Kidney (tissue), 14 donors: ENCODE results near the gene KCNJ9. TPM values are rescaled to one million over a fixed set of nuclear protein-coding genes. Genes with fewer than 3 reads are reported as not detected.

Experiments used
- DNase-seq, 5 donors: peaks; one replicate each; pipeline ENCODE4 v3.0.0-alpha.2; 2013 to 2020
- FAIRE-seq: peaks from 2 replicates; lab custom pipeline; 2012; peaks lifted over from hg19 to GRCh38; lab: Jason Lieb, UNC
- H3K27ac ChIP-seq, 2 donors: one replicate each; pipeline ENCODE4 v1.7.0; 2013; ENCODE audit warnings: low read depth in 2 of 2, low read length in 2 of 2, inconsistent platforms in 1 of 2
- H3K27me3 ChIP-seq: one replicate; pipeline ENCODE4 v1.7.1; 2013; ENCODE audit warnings: low read length, inconsistent platforms; ENCODE audit not compliant: control insufficient read depth, insufficient read depth
- H3K36me3 ChIP-seq, 3 donors: one replicate each; pipeline versions ENCODE4 v1.7.0 to v1.7.1; 2013; ENCODE audit warnings: low read length in 3 of 3, control low read depth in 1 of 3, inconsistent platforms in 1 of 3; ENCODE audit not compliant: insufficient read depth in 3 of 3, control insufficient read depth in 2 of 3
- H3K4me1 ChIP-seq, 3 donors: one replicate each; pipeline versions ENCODE4 v1.7.0 to v1.7.1; 2013; ENCODE audit warnings: low read length in 3 of 3, inconsistent platforms in 1 of 3, low read depth in 1 of 3; ENCODE audit not compliant: control insufficient read depth in 2 of 3, insufficient read depth in 2 of 3
- H3K4me3 ChIP-seq, 3 donors: one replicate each; pipeline versions ENCODE4 v1.7.0 to v1.8.1; 2013; ENCODE audit warnings: low read length in 3 of 3, control low read depth in 1 of 3, inconsistent platforms in 1 of 3
- H3K9ac ChIP-seq, 3 donors: one replicate each; pipeline versions ENCODE4 v1.7.0 to v1.7.1; 2013; ENCODE audit warnings: low read length in 3 of 3, control low read depth in 1 of 3, inconsistent platforms in 1 of 3
- H3K9me3 ChIP-seq, 3 donors: one replicate each; pipeline versions ENCODE4 v1.7.0 to v1.7.1; 2013; ENCODE audit warnings: low read length in 3 of 3, control low read depth in 1 of 3, inconsistent platforms in 1 of 3; ENCODE audit not compliant: control insufficient read depth in 2 of 3, insufficient read depth in 1 of 3
- CTCF ChIP-seq: IDR thresholded peaks from 3 replicates; pipeline ENCODE4 v1.5.1; 2012; ENCODE audit warnings: mild to moderate bottlenecking, moderate library complexity, borderline replicate concordance; ENCODE audit not compliant: insufficient read depth; ENCODE audit errors: extremely low read depth
- intact Hi-C: fragments of 100-400 bp; cut with DNase I; formaldehyde crosslinking; loops from one replicate; pipeline ENCODE4 v1.11.1; 2022
- polyA plus RNA-seq: library from polyadenylated mRNA; stranded (reverse); fragments of 350-450 nt; fragmentation: Illumina TruSeq; extraction: RNeasy Lipid Tissue Mini Kit (QIAGEN cat#74804); gene quantifications from one replicate; pipeline ENCODE4 v1.2.3, GENCODE V29; 2014; ENCODE audit warnings: low read depth, low replicate concordance; ENCODE audit not compliant: insufficient read depth
- total RNA-seq: library from RNA; stranded (reverse); fragmentation: NEBNext Ultra II Directional; extraction: Animal tissue kit (Norgen Biotek cat#: 25700); gene quantifications from one replicate; pipeline ENCODE4 v1.2.1, GENCODE V29; 2021
- donor health status: control.
- donor health status: control.
- donor health status: control.
- donor health status: control.
- donor health status: control.
- donor health status: DM: yes; HTN: yes; CAD: no.
- donor health status: Normal renal cell carcinoma (clear cell type).

The KCNJ9 gene
- total and polyA plus RNA-seq, 2 donors from 2014 or later, result 0.09 TPM; not detected in 1

- H3K27ac ChIP-seq, result no peak overlapping the region
- H3K9ac ChIP-seq, result no peak overlapping the region
- no peaks in the 10 kb centered on the region for H3K36me3 ChIP-seq
- no peaks in the 10 kb centered on the region for H3K27me3 ChIP-seq
- no peaks in the 10 kb centered on the region for H3K4me1 ChIP-seq
- TF ChIP-seq CTCF, result no peak
- DNase-seq, result no peak
- H3K9me3 ChIP-seq, result no peaks in the 10 kb centered on the region
- H3K4me3 ChIP-seq, result no peak overlapping the region
- intact Hi-C loops, result no loop called here
- FAIRE-seq, result no peak
Observed at GRCh38 chr1:160139840-160140239, 58.5 kb downstream of the KCNJ9 start.

Other genes starting within 250 kb of the KCNJ9 start
- not detected for gene VSIG8, start 218.9 kb upstream of the KCNJ9 start, total RNA-seq
- 8.1 TPM for gene VSIG8, start 218.9 kb upstream of the KCNJ9 start, polyA plus RNA-seq
- 1.0 TPM for gene CFAP45, start 181.4 kb upstream of the KCNJ9 start, total RNA-seq
- 14.2 TPM for gene CFAP45, start 181.4 kb upstream of the KCNJ9 start, polyA plus RNA-seq
- 358 TPM for gene TAGLN2, start 156.0 kb upstream of the KCNJ9 start, total RNA-seq
- 223 TPM for gene TAGLN2, start 156.0 kb upstream of the KCNJ9 start, polyA plus RNA-seq
- gene IGSF9, start 135.9 kb upstream of the KCNJ9 start, total RNA-seq, result 0.88 TPM
- gene IGSF9, start 135.9 kb upstream of the KCNJ9 start, polyA plus RNA-seq, result 1.3 TPM
- not detected for gene SLAMF9, start 127.3 kb upstream of the KCNJ9 start, total RNA-seq
- gene SLAMF9, start 127.3 kb upstream of the KCNJ9 start, polyA plus RNA-seq, result not detected
- 8.5 TPM for gene PIGM, start 49.5 kb upstream of the KCNJ9 start, total RNA-seq
- 3.3 TPM for gene PIGM, start 49.5 kb upstream of the KCNJ9 start, polyA plus RNA-seq
- 4.9 TPM for gene KCNJ10, start 11.4 kb upstream of the KCNJ9 start, total RNA-seq
- 57.6 TPM for gene KCNJ10, start 11.4 kb upstream of the KCNJ9 start, polyA plus RNA-seq
- gene IGSF8, start 17.1 kb downstream of the KCNJ9 start, total RNA-seq, result 40.9 TPM
- 47.0 TPM for gene IGSF8, start 17.1 kb downstream of the KCNJ9 start, polyA plus RNA-seq
- 4.1 TPM for gene ATP1A2, start 34.2 kb downstream of the KCNJ9 start, total RNA-seq
- 5.5 TPM for gene ATP1A2, start 34.2 kb downstream of the KCNJ9 start, polyA plus RNA-seq
- 0.19 TPM for gene ATP1A4, start 70.1 kb downstream of the KCNJ9 start, total RNA-seq
- not detected for gene ATP1A4, start 70.1 kb downstream of the KCNJ9 start, polyA plus RNA-seq
- gene CASQ1, start 109.0 kb downstream of the KCNJ9 start, total RNA-seq, result 0.57 TPM
- gene CASQ1, start 109.0 kb downstream of the KCNJ9 start, polyA plus RNA-seq, result not detected
- gene PEA15, start 123.8 kb downstream of the KCNJ9 start, total RNA-seq, result 112 TPM
- gene PEA15, start 123.8 kb downstream of the KCNJ9 start, polyA plus RNA-seq, result 143 TPM
- 136 TPM for gene DCAF8, start 181.0 kb downstream of the KCNJ9 start, total RNA-seq
- gene DCAF8, start 181.0 kb downstream of the KCNJ9 start, polyA plus RNA-seq, result 69.6 TPM
- gene PEX19, start 203.6 kb downstream of the KCNJ9 start, total RNA-seq, result 67.9 TPM
- gene PEX19, start 203.6 kb downstream of the KCNJ9 start, polyA plus RNA-seq, result 49.8 TPM